ENCODE data around the gene UBE4B.
"Not testable (repeated sequence)": the region's sequence is repeated elsewhere in the genome, so short reads cannot be mapped to it uniquely, and the experiment has no call there.

Gene UBE4B

DNA sequence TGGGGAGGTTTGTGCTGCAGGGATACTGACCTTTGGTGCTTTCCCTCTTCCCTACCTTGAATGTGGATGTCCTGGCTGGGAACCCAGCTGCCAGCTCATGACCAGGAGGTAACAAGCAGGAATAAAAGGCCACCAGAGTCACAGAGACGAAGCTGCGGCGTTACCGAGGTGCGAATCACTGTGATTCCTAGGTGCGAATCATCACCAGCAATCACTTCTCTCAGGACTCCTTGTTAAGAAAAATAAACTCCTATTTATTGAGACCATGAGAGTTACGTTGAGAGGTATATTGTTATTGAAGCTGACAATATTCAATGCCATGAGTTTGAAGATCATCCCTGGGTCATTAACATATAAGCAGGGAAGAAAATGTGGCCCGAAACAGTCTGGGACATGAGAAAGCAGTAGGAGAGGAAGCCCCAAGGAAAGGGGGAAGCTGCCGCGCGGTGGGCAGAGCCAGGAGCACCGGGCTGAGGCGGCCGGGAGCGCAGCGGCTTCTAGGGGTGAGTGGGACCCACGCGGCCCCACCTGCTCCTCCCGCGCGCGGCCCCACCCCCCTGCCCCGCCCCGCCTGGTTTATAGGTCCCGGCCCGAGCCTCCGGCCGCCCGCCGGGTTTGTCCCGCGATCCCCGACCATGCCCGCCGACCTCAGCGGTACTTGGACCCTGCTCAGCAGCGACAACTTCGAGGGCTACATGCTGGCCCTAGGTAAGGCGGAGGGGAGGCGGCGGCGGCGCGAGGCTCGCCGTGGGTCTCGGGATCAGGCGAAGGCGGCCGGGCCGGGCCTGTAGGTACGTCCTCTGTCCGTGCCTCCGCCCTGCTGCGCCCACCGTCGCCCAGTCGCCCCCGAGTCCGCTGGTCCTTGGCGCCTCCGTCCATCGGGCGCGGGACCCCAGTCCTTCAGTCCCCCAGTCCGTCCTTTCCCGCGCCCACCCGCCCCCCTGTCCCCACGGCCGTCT lies 35.9 kb upstream of the UBE4B start, which contains the start of gene RBP7:
Gene RBP7, plus strand, starts transcription at position 605 of the 959 bp plus-strand sequence. Its CDS starts 31 bp downstream, at position 636.
- Histone ChIP-seq H4K20me1 (ENCODE audit: insufficient read depth, low read length) (no peaks in the 10 kb centered on the region), H3K36me3 (ENCODE audit: insufficient read depth, low read length) (no peaks in the 10 kb centered on the region), H3K4me2 (ENCODE audit: insufficient read depth, low read length) (no peak within 1 kb of the TSS), H3K79me2 (ENCODE audit: insufficient read depth, low read length) (no peaks in the 10 kb centered on the region), H3K9me3 (ENCODE audit: insufficient read depth, low read length, severe bottlenecking) (no peaks in the 10 kb centered on the region), H3K27me3 (ENCODE audit: insufficient read depth, low read length, poor library complexity) (no peaks in the 10 kb centered on the region), H3K27ac (ENCODE audit: low read length) (no peak within 1 kb of the TSS), H3K4me3 (ENCODE audit: low read depth in 1 of 2, low read length in 2 of 2) (no peak within 1 kb of the TSS), H3K9ac (ENCODE audit: low read depth, low read length) (no peak within 1 kb of the TSS), H2AFZ (ENCODE audit: low read depth, low read length) (no peak within 1 kb of the TSS), H3K4me1 (ENCODE audit: insufficient read depth, low read length) (no peaks in the 10 kb centered on the region)
- no peak for DNase-seq
- TF ChIP-seq EZH2 (IDR thresholded peaks at IDR 0.05; ENCODE audit: borderline replicate concordance, low read depth, low read length, severe bottlenecking): no peak
- no peak for TF ChIP-seq CTCF (IDR thresholded peaks at IDR 0.05; ENCODE audit: borderline replicate concordance, extremely low read depth, low read length, poor library complexity, severe bottlenecking)
- ATAC-seq (ENCODE audit: insufficient read depth, low read depth): no peak

- Histone ChIP-seq H3K79me2 (ENCODE audit: insufficient read depth, low read length) (no peaks in the 10 kb centered on the region), H3K27me3 (ENCODE audit: insufficient read depth, low read length, poor library complexity) (no peaks in the 10 kb centered on the region), H3K4me1 (ENCODE audit: insufficient read depth, low read length) (no peaks in the 10 kb centered on the region), H3K4me3 (ENCODE audit: low read depth in 1 of 2, low read length in 2 of 2) (no peak overlapping the region), H3K36me3 (ENCODE audit: insufficient read depth, low read length) (no peaks in the 10 kb centered on the region), H3K4me2 (ENCODE audit: insufficient read depth, low read length) (no peak overlapping the region), H4K20me1 (ENCODE audit: insufficient read depth, low read length) (no peaks in the 10 kb centered on the region), H3K27ac (ENCODE audit: low read length) (no peak overlapping the region), H3K9ac (ENCODE audit: low read depth, low read length) (no peak overlapping the region), H3K9me3 (ENCODE audit: insufficient read depth, low read length, severe bottlenecking) (no peaks in the 10 kb centered on the region), H2AFZ (ENCODE audit: low read depth, low read length) (no peak overlapping the region)
- DNase-seq (no peak), ATAC-seq (ENCODE audit: insufficient read depth, low read depth) (no peak)
- TF ChIP-seq EZH2 (IDR thresholded peaks at IDR 0.05; ENCODE audit: borderline replicate concordance, low read depth, low read length, severe bottlenecking) (no peak), CTCF (IDR thresholded peaks at IDR 0.05; ENCODE audit: borderline replicate concordance, extremely low read depth, low read length, poor library complexity, severe bottlenecking) (no peak)
Measured at GRCh38 chr1:10001016-10001665, 31.6 kb upstream of the UBE4B start.

DNA sequence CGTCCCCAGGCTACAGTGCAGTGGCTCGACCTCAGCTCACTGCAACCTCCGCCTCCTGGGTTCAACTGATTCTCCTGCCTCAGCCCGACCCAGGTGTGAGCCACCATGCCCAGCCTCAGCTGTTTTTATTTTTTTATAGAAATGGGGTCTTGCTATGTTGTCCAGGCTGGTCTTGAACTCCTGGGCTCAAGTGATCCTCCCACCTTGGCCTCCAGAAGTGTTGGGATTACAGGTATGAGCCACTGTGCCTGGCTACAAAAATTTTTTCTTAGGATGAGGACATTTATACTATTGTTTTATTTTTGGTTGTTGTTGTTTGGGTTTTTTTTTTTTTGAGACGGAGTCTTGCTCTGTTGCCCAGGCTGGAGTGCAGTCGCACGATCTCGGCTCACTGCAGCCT lies 27.5 kb upstream of the UBE4B start:
- not testable (repeated sequence) for H3K4me2 ChIP-seq (ENCODE audit: insufficient read depth, low read length); H3K9me3 ChIP-seq (ENCODE audit: insufficient read depth, low read length, severe bottlenecking); DNase-seq; H3K79me2 ChIP-seq (ENCODE audit: insufficient read depth, low read length); H3K36me3 ChIP-seq (ENCODE audit: insufficient read depth, low read length); H4K20me1 ChIP-seq (ENCODE audit: insufficient read depth, low read length); H3K27me3 ChIP-seq (ENCODE audit: insufficient read depth, low read length, poor library complexity); ATAC-seq (ENCODE audit: insufficient read depth, low read depth); H3K4me3 ChIP-seq (ENCODE audit: low read depth in 1 of 2, low read length in 2 of 2); H3K27ac ChIP-seq (ENCODE audit: low read length); H3K4me1 ChIP-seq (ENCODE audit: insufficient read depth, low read length); H2AFZ ChIP-seq (ENCODE audit: low read depth, low read length); H3K9ac ChIP-seq (ENCODE audit: low read depth, low read length)

- H3K79me2 ChIP-seq (ENCODE audit: insufficient read depth, low read length): no peaks in the 10 kb centered on the region
- H3K4me2 ChIP-seq (ENCODE audit: insufficient read depth, low read length): no peak overlapping the region
- H3K27ac ChIP-seq (ENCODE audit: low read length): no peak overlapping the region
- no peak overlapping the region for H3K9ac ChIP-seq (ENCODE audit: low read depth, low read length)
- H3K4me3 ChIP-seq (ENCODE audit: low read depth in 1 of 2, low read length in 2 of 2): no peak overlapping the region
- ATAC-seq (ENCODE audit: insufficient read depth, low read depth): no peak
- H3K27me3 ChIP-seq (ENCODE audit: insufficient read depth, low read length, poor library complexity): no peaks in the 10 kb centered on the region
- DNase-seq: no peak
- no peaks in the 10 kb centered on the region for H3K36me3 ChIP-seq (ENCODE audit: insufficient read depth, low read length)
- H4K20me1 ChIP-seq (ENCODE audit: insufficient read depth, low read length): no peaks in the 10 kb centered on the region
- no peaks in the 10 kb centered on the region for H3K4me1 ChIP-seq (ENCODE audit: insufficient read depth, low read length)
- H2AFZ ChIP-seq (ENCODE audit: low read depth, low read length): no peak overlapping the region
- no peaks in the 10 kb centered on the region for H3K9me3 ChIP-seq (ENCODE audit: insufficient read depth, low read length, severe bottlenecking)
- TF ChIP-seq CTCF (IDR thresholded peaks at IDR 0.05; ENCODE audit: borderline replicate concordance, extremely low read depth, low read length, poor library complexity, severe bottlenecking) (no peak), EZH2 (IDR thresholded peaks at IDR 0.05; ENCODE audit: borderline replicate concordance, low read depth, low read length, severe bottlenecking) (no peak)
Measured at GRCh38 chr1:10007169-10007568, 25.6 kb upstream of the UBE4B start.

All from DND-41 (cell line).